HG02623 (cell line): ENCODE results near the gene CHN1.

Source experiments
- ATAC-seq: cut with Tn5 transposase; IDR thresholded peaks from one replicate; pipeline ENCODE4 v1.9.1; 2021; ENCODE audit warnings: moderate library complexity; ENCODE audit not compliant: unreplicated experiment

CHN1 gene

GRCh38 chr2:175011505-175011904 is 6.3 kb upstream of the CHN1 start:
- ATAC-seq: no peak

- no peak for ATAC-seq
Measured at GRCh38 chr2:175010848-175011254, 5.7 kb upstream of the CHN1 start.

GRCh38 chr2:175009917-175010621 is 4.9 kb upstream of the CHN1 start:
- ATAC-seq: no peak

GRCh38 chr2:175008801-175009495 is 3.8 kb upstream of the CHN1 start:
- ATAC-seq: no peak

- ATAC-seq: no peak
Measured at GRCh38 chr2:175008009-175008408, 2.8 kb upstream of the CHN1 start.

- ATAC-seq: no peak
Measured at GRCh38 chr2:175007510-175007909, 2.3 kb upstream of the CHN1 start.

- no peak for ATAC-seq
Measured at GRCh38 chr2:175006281-175006680, 1.1 kb upstream of the CHN1 start.

- no peak for ATAC-seq
Measured at GRCh38 chr2:175005733-175006264, 618 bp upstream of the CHN1 start.

GRCh38 chr2:175004730-175004979 is 526 bp downstream of the CHN1 start:
- ATAC-seq: no peak

- ATAC-seq: no peak
Measured at GRCh38 chr2:175003875-175004729, 1.1 kb downstream of the CHN1 start.

GRCh38 chr2:175002547-175003274 is 2.5 kb downstream of the CHN1 start:
- ATAC-seq: no peak

GRCh38 chr2:175001566-175001965 is 3.6 kb downstream of the CHN1 start:
- ATAC-seq: no peak

GRCh38 chr2:174997110-174997509 is 8.1 kb downstream of the CHN1 start:
- ATAC-seq: no peak

GRCh38 chr2:174996622-174997021 is 8.6 kb downstream of the CHN1 start:
- ATAC-seq: no peak

- ATAC-seq: no peak
Measured at GRCh38 chr2:174994381-174994780, 10.8 kb downstream of the CHN1 start.

GRCh38 chr2:174992886-174993285 is 12.3 kb downstream of the CHN1 start:
- ATAC-seq: no peak

GRCh38 chr2:174985614-174986013 is 19.6 kb downstream of the CHN1 start:
- ATAC-seq: no peak

- ATAC-seq: no peak
Measured at GRCh38 chr2:174984561-174984960, 20.6 kb downstream of the CHN1 start.

- no peak for ATAC-seq
Measured at GRCh38 chr2:174981331-174981730, 23.9 kb downstream of the CHN1 start.

GRCh38 chr2:174979996-174980395 is 25.2 kb downstream of the CHN1 start:
- ATAC-seq: no peak

- no peak for ATAC-seq
Measured at GRCh38 chr2:174977364-174977763, 27.8 kb downstream of the CHN1 start.
